Motor neuron (in vitro differentiated cells): ENCODE data around the gene NCAPD2. TPM values are rescaled to one million over a fixed set of nuclear protein-coding genes. Genes with fewer than 3 reads are reported as not detected.

ENCODE experiments used
- ATAC-seq, 8 experiments: fragments of 200-7000 bp; cut with Tn5 transposase; replicated peaks in 6 of 8; 2 replicates each; pipeline ENCODE4 v1.8.0; 2021; ENCODE audit warnings: mild to moderate bottlenecking in 8 of 8, moderate library complexity in 8 of 8
- H3K27ac ChIP-seq, 2 donors: fragments of 250-450 bp; sonication (Bioruptor Pico); 2 replicates each; pipeline ENCODE4 v1.9.0; 2021; ENCODE audit warnings: antibody characterized with exemption in 2 of 2, mild to moderate bottlenecking in 2 of 2, moderate library complexity in 1 of 2
- H3K4me1 ChIP-seq, 2 donors: fragments of 250-450 bp; sonication (Bioruptor Pico); replicated peaks in 1 of 2; 2 replicates each; pipeline ENCODE4 v1.6.1; 2021; ENCODE audit warnings: antibody characterized with exemption in 2 of 2, mild to moderate bottlenecking in 2 of 2, moderate library complexity in 1 of 2
- H3K4me3 ChIP-seq, 5 donors: fragments of 250-450 bp; sonication (Bioruptor Pico); 2 replicates each; pipeline ENCODE4 v1.9.0; 2021; ENCODE audit warnings: antibody characterized with exemption in 5 of 5, mild to moderate bottlenecking in 5 of 5, moderate library complexity in 4 of 5
- WGBS, 10 experiments: fragments of 450-650 bp; shearing (Covaris generic); methylation state at CpG; one replicate each; pipeline ENCODE4 v1.0.0; 2022; 5-methylcytosine and 5-hydroxymethylcytosine counted together
- in situ Hi-C, 9 experiments: fragments of 400-800 bp; cut with MboI; loops; one replicate each; pipeline ENCODE4 v1.15.0; 2021; ENCODE audit warnings: low sequenced_read_pairs in 9 of 9, low pct_unique_long_range_greater_than_20kb in 2 of 9; ENCODE audit not compliant: unreplicated experiment in 9 of 9
- total RNA-seq, 8 experiments: library from RNA; unstranded; fragments of 300-600 nt; gene quantifications; 2 replicates each; pipeline versions ENCODE4 v1.2.3 to v1.2.4, GENCODE V29; 2022

NCAPD2 gene
- total RNA-seq, 8 experiments from 2014 or later: 11.5 to 84.2 (median 16.2) TPM

DNA sequence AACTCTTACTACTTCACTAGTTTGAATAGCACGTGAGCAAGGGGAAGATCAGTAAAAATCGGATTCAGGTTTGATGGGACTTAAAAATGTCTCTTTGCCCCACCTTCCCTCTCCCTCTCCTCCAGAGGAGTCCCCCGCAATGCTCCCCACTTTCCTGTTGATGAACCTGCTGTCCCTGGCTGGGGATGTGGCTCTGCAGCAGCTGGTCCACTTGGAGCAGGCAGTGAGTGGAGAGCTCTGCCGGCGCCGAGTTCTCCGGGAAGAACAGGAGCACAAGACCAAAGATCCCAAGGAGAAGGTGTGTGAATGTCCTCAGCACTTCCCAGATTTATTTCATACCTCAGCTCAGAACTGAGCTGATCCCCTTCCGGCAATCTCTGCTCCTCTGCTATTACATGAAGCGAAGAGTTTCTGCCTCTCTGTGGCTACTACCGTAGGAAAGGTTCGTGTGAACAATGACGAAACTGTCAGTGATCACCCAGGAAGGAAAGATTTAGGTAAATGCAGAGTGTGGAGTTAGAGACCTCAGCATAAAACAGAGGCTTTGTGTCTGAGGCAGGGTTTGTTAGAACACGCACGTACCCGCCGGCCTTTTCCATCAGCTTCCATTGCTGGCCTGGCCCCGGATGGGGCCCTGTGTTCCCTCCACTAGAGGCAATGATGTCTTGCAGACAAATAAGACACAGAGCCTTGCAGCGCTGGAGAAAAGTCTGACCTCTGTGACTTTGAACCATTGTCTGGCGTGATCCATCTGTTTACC, 33.0 kb downstream of the NCAPD2 start:
- in situ Hi-C loops: no loop called here
- H3K27ac ChIP-seq: no peak overlapping the region
- ATAC-seq: no peak
- peaks cover 11 to 19% of the 10 kb centered on the region in 2 donors for H3K4me1 ChIP-seq
- 18 to 97% (median 87%) methylated on average over 2 to 15 of the region's 19 CpGs; no CpG with 5 or more reads in 1 of the 10 experiments for WGBS, 10 experiments
- no peak overlapping the region for H3K4me3 ChIP-seq

DNA sequence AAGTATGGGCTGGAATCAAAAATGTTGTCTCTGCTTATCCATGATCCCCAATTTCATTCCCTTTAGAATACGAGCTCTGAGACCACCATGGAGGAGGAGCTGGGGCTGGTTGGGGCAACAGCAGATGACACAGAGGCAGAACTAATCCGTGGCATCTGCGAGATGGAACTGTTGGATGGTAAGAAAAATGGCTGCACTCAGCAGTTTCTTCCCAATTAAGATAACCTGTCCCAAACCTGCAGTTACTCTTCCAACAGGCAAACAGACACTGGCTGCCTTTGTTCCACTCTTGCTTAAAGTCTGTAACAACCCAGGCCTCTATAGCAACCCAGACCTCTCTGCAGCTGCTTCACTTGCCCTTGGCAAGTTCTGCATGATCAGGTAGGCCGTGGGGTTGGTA, 33.8 kb downstream of the NCAPD2 start:
- no peak for ATAC-seq
- Histone ChIP-seq H3K4me1 (peaks cover 16 to 25% of the 10 kb centered on the region in 2 donors), H3K27ac (no peak overlapping the region), H3K4me3 (no peak overlapping the region)
- 72 to 100% (median 95%) methylated on average over 1 to 3 of the region's 4 CpGs; no CpG with 5 or more reads in 2 of the 10 experiments for whole genome bisulfite sequencing, 10 experiments
- in situ Hi-C loops: no loop called here

DNA sequence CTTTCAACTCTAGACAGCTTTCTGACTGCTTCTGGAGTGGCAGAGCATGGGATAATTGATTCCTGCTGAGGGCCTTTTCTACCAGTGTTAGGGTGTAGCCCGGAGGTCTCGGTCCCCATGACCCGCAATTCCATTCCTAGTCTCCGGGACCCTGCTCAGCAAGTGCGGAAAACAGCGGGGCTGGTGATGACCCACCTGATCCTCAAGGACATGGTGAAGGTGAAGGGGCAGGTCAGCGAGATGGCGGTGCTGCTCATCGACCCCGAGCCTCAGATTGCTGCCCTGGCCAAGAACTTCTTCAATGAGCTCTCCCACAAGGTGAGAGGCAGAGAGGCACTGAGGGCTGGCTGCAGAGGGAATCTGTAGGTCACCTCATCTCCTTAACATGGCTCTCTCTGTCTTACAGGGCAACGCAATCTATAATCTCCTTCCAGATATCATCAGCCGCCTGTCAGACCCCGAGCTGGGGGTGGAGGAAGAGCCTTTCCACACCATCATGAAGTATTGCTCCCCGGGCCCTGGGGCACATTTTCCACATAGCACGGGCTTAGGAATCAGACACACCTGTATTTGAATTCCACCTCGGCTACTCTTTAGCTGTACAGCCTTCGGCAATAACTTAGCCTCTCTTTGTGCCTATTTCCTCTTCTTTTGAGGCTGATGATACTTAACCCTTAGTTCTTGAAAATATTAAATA, 34.8 kb downstream of the NCAPD2 start:
- Histone ChIP-seq H3K4me3 (no peak overlapping the region), H3K4me1 (peaks cover 20 to 29% of the 10 kb centered on the region in 2 donors), H3K27ac (no peak overlapping the region)
- no peak for ATAC-seq
- 78 to 97% (median 87%) methylated on average over 7 to 10 of the region's 17 CpGs; no CpG with 5 or more reads in 5 of the 10 experiments for WGBS, 10 experiments
- in situ Hi-C loops: no loop called here

DNA sequence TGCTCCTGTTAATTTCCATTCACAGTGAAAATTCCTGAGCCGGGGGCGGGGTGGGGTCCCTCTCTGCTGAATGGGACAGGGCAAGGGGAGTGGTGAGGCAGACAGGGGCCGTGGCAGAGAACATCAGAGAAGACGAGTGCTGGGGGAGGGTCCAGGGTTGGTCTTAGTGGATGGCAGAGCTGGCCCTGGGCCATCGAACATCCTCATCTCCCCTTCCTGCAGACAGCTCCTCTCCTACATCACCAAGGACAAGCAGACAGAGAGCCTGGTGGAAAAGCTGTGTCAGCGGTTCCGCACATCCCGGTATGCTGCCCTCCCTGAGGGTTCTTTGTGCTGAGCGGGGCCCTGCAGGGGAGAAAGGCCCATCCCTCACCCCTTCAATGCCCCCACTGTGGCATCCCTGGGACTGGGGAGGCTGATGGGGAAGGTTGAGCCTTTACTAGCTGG, 35.4 kb downstream of the NCAPD2 start:
- Histone ChIP-seq H3K27ac (peak overlapping the region in 1 of 2 donors; percentile 23), H3K4me1 (peaks cover 20 to 29% of the 10 kb centered on the region in 2 donors), H3K4me3 (no peak overlapping the region)
- WGBS, 10 experiments: 50% methylated on average over 2 of the region's 9 CpGs; no CpG with 5 or more reads in 9 of the 10 experiments
- in situ Hi-C loops: no loop called here
- no peak for ATAC-seq

DNA sequence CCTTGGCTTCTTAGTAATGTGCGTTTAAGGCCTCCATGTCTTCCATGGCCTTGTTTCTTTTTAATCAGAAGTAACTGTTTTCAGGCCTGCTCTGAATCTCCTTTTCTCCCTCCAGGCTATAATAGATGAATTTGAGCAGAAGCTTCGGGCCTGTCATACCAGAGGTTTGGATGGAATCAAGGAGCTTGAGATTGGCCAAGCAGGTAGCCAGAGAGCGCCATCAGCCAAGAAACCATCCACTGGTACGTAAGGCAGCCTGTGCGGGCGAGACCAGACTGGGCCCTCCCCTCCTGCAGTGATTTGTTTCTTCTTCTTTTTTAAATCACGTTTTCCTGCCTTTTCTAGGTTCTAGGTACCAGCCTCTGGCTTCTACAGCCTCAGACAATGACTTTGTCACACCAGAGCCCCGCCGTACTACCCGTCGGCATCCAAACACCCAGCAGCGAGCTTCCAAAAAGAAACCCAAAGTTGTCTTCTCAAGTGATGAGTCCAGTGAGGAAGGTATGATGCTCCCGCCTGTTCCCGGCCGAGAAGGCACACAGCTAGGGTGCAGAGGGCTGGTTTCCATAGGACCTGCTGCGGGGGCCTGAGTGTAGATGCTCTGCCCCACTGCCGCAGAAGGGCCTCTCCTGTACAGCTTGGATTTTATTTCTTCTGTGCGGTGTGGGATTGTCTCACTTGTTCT, 36.8 kb downstream of the NCAPD2 start:
- 43 to 100% (median 94%) methylated on average over 1 to 14 of the region's 18 CpGs; no CpG with 5 or more reads in 1 of the 10 experiments for WGBS, 10 experiments
- H3K4me3 ChIP-seq: no peak overlapping the region
- no peak for ATAC-seq
- H3K4me1 ChIP-seq: peaks cover 21 to 30% of the 10 kb centered on the region in 2 donors
- in situ Hi-C loops: no loop called here
- no peak overlapping the region for H3K27ac ChIP-seq

DNA sequence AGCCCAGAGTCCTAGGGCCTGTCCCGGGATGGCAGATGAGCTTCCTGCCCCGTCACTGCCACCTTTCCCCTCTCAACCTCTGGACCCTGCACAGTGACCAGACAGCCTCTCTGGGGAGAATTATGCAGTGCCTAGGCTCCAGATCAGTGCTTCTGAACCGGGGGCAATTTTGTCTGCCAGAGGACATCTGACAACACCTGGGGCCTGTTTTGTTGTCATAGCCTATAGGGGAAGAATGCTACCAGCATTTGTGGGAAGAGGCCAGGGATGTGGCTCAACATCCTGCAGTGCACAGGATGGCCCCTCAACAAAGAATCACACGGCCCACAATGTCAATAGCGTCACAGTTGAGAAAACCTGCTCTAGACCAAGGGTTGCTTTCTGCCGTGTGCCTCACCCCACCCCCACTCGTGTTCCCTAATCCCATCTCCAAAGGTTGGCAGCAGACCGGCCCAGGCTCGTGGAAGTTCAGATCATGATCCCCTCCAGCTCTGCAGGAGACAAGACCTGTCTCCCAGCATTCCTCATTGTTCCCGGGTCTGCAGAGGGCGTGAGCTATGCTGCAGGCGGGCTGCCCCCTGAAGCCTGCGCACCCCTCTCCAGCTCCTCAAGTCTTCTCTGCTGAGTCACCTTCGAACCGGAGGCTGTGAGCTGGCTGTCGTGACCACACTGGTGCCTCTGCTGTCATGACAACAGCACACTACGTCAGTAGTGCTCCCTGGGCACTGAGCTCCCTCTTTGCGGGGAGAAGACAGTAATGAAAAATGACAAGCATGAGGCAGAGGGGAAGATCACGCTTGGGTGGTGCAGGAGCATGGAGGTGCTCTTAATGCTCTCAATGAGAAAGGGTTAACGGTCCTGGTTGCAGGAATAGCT, 38.4 kb downstream of the NCAPD2 start:
- H3K4me3 ChIP-seq: peak overlapping the region; percentile 61 to 89 (median 79)
- ATAC-seq: peak; percentile 1 to 66 (median 59)
- WGBS, 10 experiments: 0 to 100% (median 28%) methylated on average over 1 to 12 of the region's 20 CpGs; no CpG with 5 or more reads in 4 of the 10 experiments
- in situ Hi-C loops: no loop called here
- H3K4me1 ChIP-seq: peaks cover 29 to 39% of the 10 kb centered on the region in 2 donors
- peak overlapping the region; percentile 92 to 94 for H3K27ac ChIP-seq

DNA sequence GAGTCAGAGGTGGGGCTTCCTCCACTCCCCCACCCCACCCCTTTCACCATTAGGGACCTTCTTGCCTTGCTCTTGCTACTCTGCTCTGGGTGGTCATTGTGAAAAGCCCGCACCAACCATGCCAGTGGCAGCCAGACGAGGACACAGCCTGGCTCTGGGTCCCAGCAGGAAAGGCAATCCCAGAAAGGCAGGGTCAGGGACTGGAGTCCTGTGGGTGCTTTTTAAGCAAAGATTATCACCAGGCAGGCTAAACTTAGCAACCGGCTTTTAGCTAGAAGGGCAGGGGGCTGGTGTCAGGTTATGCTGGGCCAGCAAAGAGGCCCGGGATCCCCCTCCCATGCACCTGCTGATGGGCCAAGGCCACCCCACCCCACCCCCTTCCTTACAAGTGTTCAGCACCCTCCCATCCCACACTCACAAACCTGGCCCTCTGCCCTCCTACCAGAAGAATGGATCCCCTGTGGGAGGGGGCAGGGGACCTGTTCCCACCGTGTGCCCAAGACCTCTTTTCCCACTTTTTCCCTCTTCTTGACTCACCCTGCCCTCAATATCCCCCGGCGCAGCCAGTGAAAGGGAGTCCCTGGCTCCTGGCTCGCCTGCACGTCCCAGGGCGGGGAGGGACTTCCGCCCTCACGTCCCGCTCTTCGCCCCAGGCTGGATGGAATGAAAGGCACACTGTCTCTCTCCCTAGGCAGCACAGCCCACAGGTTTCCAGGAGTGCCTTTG, 39.2 kb downstream of the NCAPD2 start:
- peak; percentile 16 to 54 (median 26) for ATAC-seq
- in situ Hi-C loops: no loop called here
- peaks cover 29 to 34% of the 10 kb centered on the region in 2 donors for H3K4me1 ChIP-seq
- WGBS, 10 experiments: 0 to 2% (median 0%) methylated on average over 1 to 7 of the region's 14 CpGs; no CpG with 5 or more reads in 6 of the 10 experiments
- peak overlapping the region; percentile 92 to 94 for H3K27ac ChIP-seq
- H3K4me3 ChIP-seq: peak overlapping the region; percentile 61 to 89 (median 79)

DNA sequence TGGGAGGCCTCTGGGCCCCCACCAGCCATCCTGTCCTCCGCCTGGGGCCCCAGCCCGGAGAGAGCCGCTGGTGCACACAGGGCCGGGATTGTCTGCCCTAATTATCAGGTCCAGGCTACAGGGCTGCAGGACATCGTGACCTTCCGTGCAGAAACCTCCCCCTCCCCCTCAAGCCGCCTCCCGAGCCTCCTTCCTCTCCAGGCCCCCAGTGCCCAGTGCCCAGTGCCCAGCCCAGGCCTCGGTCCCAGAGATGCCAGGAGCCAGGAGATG, 39.7 kb downstream of the NCAPD2 start:
- peak in 3 of 8 experiments; percentile 2 to 22 (median 3) for ATAC-seq
- in situ Hi-C loops: no loop called here
- WGBS, 10 experiments: no CpG with 5 or more reads among the region's 9 CpGs
- H3K4me1 ChIP-seq: peaks cover 29 to 34% of the 10 kb centered on the region in 2 donors
- H3K4me3 ChIP-seq: peak overlapping the region; percentile 61 to 89 (median 79)
- peak overlapping the region; percentile 92 to 94 for H3K27ac ChIP-seq

DNA sequence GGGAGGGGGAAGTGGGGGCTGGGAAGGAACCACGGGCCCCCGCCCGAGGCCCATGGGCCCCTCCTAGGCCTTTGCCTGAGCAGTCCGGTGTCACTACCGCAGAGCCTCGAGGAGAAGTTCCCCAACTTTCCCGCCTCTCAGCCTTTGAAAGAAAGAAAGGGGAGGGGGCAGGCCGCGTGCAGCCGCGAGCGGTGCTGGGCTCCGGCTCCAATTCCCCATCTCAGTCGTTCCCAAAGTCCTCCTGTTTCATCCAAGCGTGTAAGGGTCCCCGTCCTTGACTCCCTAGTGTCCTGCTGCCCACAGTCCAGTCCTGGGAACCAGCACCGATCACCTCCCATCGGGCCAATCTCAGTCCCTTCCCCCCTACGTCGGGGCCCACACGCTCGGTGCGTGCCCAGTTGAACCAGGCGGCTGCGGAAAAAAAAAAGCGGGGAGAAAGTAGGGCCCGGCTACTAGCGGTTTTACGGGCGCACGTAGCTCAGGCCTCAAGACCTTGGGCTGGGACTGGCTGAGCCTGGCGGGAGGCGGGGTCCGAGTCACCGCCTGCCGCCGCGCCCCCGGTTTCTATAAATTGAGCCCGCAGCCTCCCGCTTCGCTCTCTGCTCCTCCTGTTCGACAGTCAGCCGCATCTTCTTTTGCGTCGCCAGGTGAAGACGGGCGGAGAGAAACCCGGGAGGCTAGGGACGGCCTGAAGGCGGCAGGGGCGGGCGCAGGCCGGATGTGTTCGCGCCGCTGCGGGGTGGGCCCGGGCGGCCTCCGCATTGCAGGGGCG, 40.2 kb downstream of the NCAPD2 start, which contains the start of gene GAPDH:
Gene GAPDH (plus strand): TSS at position 595 of the 772 bp plus-strand sequence. CDS start 316 bp downstream, outside the sequence.
- peak within 1 kb of the TSS; percentile 61 to 89 (median 79) for H3K4me3 ChIP-seq
- H3K27ac ChIP-seq: peak within 1 kb of the TSS; percentile 92 to 94
- H3K4me1 ChIP-seq: peaks cover 25 to 29% of the 10 kb centered on the region in 2 donors
- in situ Hi-C loops: no loop called here
- ATAC-seq: peak; percentile 40 to 72 (median 64)
- 0 to 4% (median 0%) methylated on average over 1 to 9 of the region's 62 CpGs; no CpG with 5 or more reads in 5 of the 10 experiments for WGBS, 10 experiments

DNA sequence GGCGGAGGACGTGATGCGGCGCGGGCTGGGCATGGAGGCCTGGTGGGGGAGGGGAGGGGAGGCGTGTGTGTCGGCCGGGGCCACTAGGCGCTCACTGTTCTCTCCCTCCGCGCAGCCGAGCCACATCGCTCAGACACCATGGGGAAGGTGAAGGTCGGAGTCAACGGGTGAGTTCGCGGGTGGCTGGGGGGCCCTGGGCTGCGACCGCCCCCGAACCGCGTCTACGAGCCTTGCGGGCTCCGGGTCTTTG, 40.7 kb downstream of the NCAPD2 start:
- Histone ChIP-seq H3K27ac (peak overlapping the region; percentile 92 to 94), H3K4me1 (peaks cover 23 to 27% of the 10 kb centered on the region in 2 donors), H3K4me3 (peak overlapping the region; percentile 61 to 89 (median 79))
- peak in 5 of 8 experiments; percentile 6 to 22 (median 19) for ATAC-seq
- in situ Hi-C loops: no loop called here
- WGBS, 10 experiments: no CpG with 5 or more reads among the region's 25 CpGs

DNA sequence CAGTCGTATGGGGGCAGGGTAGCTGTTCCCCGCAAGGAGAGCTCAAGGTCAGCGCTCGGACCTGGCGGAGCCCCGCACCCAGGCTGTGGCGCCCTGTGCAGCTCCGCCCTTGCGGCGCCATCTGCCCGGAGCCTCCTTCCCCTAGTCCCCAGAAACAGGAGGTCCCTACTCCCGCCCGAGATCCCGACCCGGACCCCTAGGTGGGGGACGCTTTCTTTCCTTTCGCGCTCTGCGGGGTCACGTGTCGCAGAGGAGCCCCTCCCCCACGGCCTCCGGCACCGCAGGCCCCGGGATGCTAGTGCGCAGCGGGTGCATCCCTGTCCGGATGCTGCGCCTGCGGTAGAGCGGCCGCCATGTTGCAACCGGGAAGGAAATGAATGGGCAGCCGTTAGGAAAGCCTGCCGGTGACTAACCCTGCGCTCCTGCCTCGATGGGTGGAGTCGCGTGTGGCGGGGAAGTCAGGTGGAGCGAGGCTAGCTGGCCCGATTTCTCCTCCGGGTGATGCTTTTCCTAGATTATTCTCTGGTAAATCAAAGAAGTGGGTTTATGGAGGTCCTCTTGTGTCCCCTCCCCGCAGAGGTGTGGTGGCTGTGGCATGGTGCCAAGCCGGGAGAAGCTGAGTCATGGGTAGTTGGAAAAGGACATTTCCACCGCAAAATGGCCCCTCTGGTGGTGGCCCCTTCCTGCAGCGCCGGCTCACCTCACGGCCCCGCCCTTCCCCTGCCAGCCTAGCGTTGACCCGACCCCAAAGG, 41.2 kb downstream of the NCAPD2 start:
- H3K4me1 ChIP-seq: peaks cover 28 to 29% of the 10 kb centered on the region in 2 donors
- 0 to 3% (median 0%) methylated on average over 1 to 9 of the region's 52 CpGs; no CpG with 5 or more reads in 2 of the 10 experiments for WGBS, 10 experiments
- ATAC-seq: peak; percentile 0 to 11 (median 2)
- peak overlapping the region; percentile 92 to 94 for H3K27ac ChIP-seq
- in situ Hi-C loops: no loop called here
- peak overlapping the region; percentile 61 to 89 (median 79) for H3K4me3 ChIP-seq
